Skeletal muscle tissue (tissue), 4 donors: ENCODE results near the gene KRTAP15-1. TPM values are rescaled to one million over a fixed set of nuclear protein-coding genes. Genes with fewer than 3 reads are reported as not detected.

Experiments
- H3K27ac ChIP-seq: one replicate; pipeline ENCODE4 v1.7.0; 2013; ENCODE audit warnings: mild to moderate bottlenecking, low read depth, low read length, inconsistent platforms
- H3K27me3 ChIP-seq, 3 donors: one replicate each; pipeline ENCODE4 v1.7.0; 2013; ENCODE audit warnings: low read length in 3 of 3; ENCODE audit not compliant: control insufficient read depth in 3 of 3, insufficient read depth in 3 of 3
- H3K36me3 ChIP-seq, 3 donors: one replicate each; pipeline ENCODE4 v1.7.0; 2013; ENCODE audit warnings: low read length in 3 of 3; ENCODE audit not compliant: control insufficient read depth in 3 of 3, insufficient read depth in 3 of 3
- H3K4me1 ChIP-seq, 3 donors: one replicate each; pipeline ENCODE4 v1.7.0; 2013; ENCODE audit warnings: low read length in 3 of 3, mild to moderate bottlenecking in 3 of 3; ENCODE audit not compliant: control insufficient read depth in 3 of 3, insufficient read depth in 3 of 3
- H3K4me3 ChIP-seq, 3 donors: one replicate each; pipeline ENCODE4 v1.7.0; 2013; ENCODE audit warnings: low read length in 3 of 3
- H3K9ac ChIP-seq, 3 donors: one replicate each; pipeline ENCODE4 v1.7.0; 2013; ENCODE audit warnings: low read length in 3 of 3, mild to moderate bottlenecking in 3 of 3, moderate library complexity in 2 of 3, low read depth in 1 of 3
- H3K9me3 ChIP-seq, 3 donors: one replicate each; pipeline ENCODE4 v1.7.0; 2013; ENCODE audit warnings: low read length in 3 of 3; ENCODE audit not compliant: control insufficient read depth in 3 of 3
- total RNA-seq: library from RNA; depleted of rRNA; stranded (reverse); fragments of >200 nt; gene quantifications from one replicate; pipeline ENCODE4 v1.2.3, GENCODE V29; 2014
- donor health status: Osteomylitis.

The KRTAP15-1 gene
- not detected for total RNA-seq

GRCh38 chr21:30439975-30440374, at the start of gene KRTAP15-1:
Gene KRTAP15-1 (plus strand): TSS chr21:30440275. CDS start chr21:30440328, 53 bp downstream.
- no peak within 1 kb of the TSS for H3K4me3 ChIP-seq
- no peaks in the 10 kb centered on the region for H3K27me3 ChIP-seq
- H3K9me3 ChIP-seq, result no peaks in the 10 kb centered on the region
- no peaks in the 10 kb centered on the region for H3K36me3 ChIP-seq
- H3K27ac ChIP-seq, result no peak within 1 kb of the TSS
- H3K4me1 ChIP-seq, result no peaks in the 10 kb centered on the region
- no peak within 1 kb of the TSS for H3K9ac ChIP-seq

- no peak overlapping the region for H3K27ac ChIP-seq
- no peak overlapping the region for H3K4me3 ChIP-seq
- H3K9me3 ChIP-seq, result no peaks in the 10 kb centered on the region
- H3K9ac ChIP-seq, result no peak overlapping the region
- H3K36me3 ChIP-seq, result no peaks in the 10 kb centered on the region
- no peaks in the 10 kb centered on the region for H3K27me3 ChIP-seq
- no peaks in the 10 kb centered on the region for H3K4me1 ChIP-seq
Observed at GRCh38 chr21:30391492-30392025, 48.5 kb upstream of the KRTAP15-1 start.

DNA sequence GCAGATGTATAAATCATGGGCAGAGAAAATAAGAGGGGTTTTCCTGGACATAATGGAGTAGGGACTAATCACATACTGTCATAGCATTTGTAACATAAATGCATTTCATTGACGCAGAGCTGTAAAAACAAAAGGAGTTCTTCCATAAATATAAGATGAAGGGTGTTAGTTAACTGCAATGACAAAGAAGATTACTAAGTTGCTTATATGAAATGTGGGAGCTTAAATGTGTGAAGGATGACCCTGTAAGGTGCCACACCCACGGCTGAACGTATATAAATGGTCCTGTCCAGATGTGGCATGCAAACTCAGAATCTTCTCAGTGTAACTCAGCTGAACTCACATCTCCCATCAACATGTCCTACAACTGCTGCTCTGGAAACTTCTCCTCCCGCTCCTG, 44.3 kb upstream of the KRTAP15-1 start, which contains the start of gene KRTAP13-1:
Gene KRTAP13-1 (plus strand): TSS at position 301 of the 400 bp plus-strand sequence. CDS start 56 bp downstream, at position 357.
- Histone ChIP-seq H3K4me3 (no peak within 1 kb of the TSS), H3K27me3 (no peaks in the 10 kb centered on the region), H3K36me3 (no peaks in the 10 kb centered on the region), H3K9me3 (no peaks in the 10 kb centered on the region), H3K9ac (no peak within 1 kb of the TSS), H3K27ac (no peak within 1 kb of the TSS), H3K4me1 (no peaks in the 10 kb centered on the region)

DNA sequence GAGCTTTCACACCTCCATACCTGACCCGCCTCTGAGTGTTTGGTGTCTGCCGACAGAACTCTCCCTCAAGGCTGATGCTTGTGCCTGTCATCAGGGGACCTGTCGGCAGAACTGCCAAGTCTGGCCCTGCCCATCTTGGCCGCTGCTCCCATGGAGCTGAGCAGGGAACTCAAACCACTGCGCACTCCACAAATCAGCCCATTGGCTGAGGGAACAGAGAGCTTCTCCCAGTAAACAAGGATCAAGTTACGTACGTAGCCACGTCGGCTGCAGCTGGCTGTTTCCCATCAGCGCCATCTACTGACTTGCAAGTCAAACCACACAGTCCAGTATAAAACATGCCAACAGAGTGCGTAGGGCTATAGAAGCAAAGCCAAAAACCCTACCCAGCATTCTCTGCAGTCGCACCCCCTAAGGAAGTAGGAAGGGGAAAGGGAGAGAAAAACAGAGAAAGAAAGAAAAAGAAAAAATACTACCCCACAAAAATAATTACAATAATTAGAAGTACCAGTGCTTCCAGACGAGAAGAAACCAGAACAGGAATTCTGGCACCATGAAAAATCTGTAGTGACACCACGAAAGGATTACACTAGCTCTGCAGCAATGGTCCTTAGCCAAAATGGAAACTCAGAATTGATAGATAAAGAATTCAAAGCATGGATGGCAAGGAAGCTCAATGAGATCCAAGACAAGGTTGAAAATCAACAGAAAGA, 31.1 kb upstream of the KRTAP15-1 start:
- Histone ChIP-seq H3K4me1 (no peaks in the 10 kb centered on the region), H3K9me3 (no peaks in the 10 kb centered on the region), H3K4me3 (no peak overlapping the region)

DNA sequence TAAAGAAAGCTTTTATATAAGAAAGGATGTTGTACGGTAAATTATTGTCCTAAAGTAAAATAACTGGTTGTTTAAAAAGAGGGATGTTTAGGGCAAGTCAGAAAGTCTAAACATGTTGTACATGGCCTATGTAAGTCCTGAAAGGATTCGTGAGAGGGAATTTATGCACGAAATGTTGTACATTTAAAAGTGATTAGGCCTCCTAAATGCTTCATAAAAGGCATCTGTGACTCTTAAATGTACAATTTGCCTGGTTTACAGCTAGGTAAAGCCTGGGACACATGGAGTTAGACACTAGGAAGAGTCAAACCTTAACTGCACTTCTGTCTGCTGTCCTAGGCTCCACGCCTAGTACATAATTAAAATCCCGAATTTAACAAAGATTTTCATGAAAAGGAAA, 24.1 kb upstream of the KRTAP15-1 start:
- H3K9me3 ChIP-seq, result no peaks in the 10 kb centered on the region
- H3K27me3 ChIP-seq, result no peaks in the 10 kb centered on the region
- no peak overlapping the region for H3K9ac ChIP-seq
- no peaks in the 10 kb centered on the region for H3K36me3 ChIP-seq
- no peak overlapping the region for H3K4me3 ChIP-seq
- H3K4me1 ChIP-seq, result no peaks in the 10 kb centered on the region
- H3K27ac ChIP-seq, result no peak overlapping the region

More for the DNA sequence above, 31.1 kb upstream of the KRTAP15-1 start:
- no peak overlapping the region for H3K27ac ChIP-seq
- H3K27me3 ChIP-seq, result no peaks in the 10 kb centered on the region
- no peak overlapping the region for H3K9ac ChIP-seq
- H3K36me3 ChIP-seq, result no peaks in the 10 kb centered on the region

- H3K9me3 ChIP-seq, result no peaks in the 10 kb centered on the region
- H3K36me3 ChIP-seq, result no peaks in the 10 kb centered on the region
- no peak within 1 kb of the TSS for H3K9ac ChIP-seq
- H3K27me3 ChIP-seq, result no peaks in the 10 kb centered on the region
- no peaks in the 10 kb centered on the region for H3K4me1 ChIP-seq
- no peak within 1 kb of the TSS for H3K27ac ChIP-seq
- no peak within 1 kb of the TSS for H3K4me3 ChIP-seq
Observed at GRCh38 chr21:30425826-30426225, 14.2 kb upstream of the KRTAP15-1 start, which contains the start of gene KRTAP13-3. Gene KRTAP13-3 (minus strand): TSS chr21:30425926. CDS start chr21:30425912, 14 bp downstream.

- H3K4me1 ChIP-seq, result no peaks in the 10 kb centered on the region
- H3K9ac ChIP-seq, result no peak overlapping the region
- no peak overlapping the region for H3K27ac ChIP-seq
- H3K36me3 ChIP-seq, result no peaks in the 10 kb centered on the region
- no peaks in the 10 kb centered on the region for H3K27me3 ChIP-seq
- no peak overlapping the region for H3K4me3 ChIP-seq
- H3K9me3 ChIP-seq, result no peaks in the 10 kb centered on the region
Observed at GRCh38 chr21:30426731-30427130, 13.3 kb upstream of the KRTAP15-1 start.

- H3K4me1 ChIP-seq, result no peaks in the 10 kb centered on the region
- H3K4me3 ChIP-seq, result no peak within 1 kb of the TSS
Observed at GRCh38 chr21:30430170-30430655, 9.9 kb upstream of the KRTAP15-1 start, which contains the start of gene KRTAP13-4. Gene KRTAP13-4 (plus strand): TSS chr21:30430220. CDS start chr21:30430276, 56 bp downstream.

GRCh38 chr21:30434033-30434631, 5.9 kb upstream of the KRTAP15-1 start:
- no peak overlapping the region for H3K9ac ChIP-seq
- H3K4me3 ChIP-seq, result no peak overlapping the region
- H3K4me1 ChIP-seq, result no peaks in the 10 kb centered on the region

More at GRCh38 chr21:30430170-30430655, 9.9 kb upstream of the KRTAP15-1 start, which contains the start of gene KRTAP13-4:
- no peaks in the 10 kb centered on the region for H3K9me3 ChIP-seq
- no peak within 1 kb of the TSS for H3K9ac ChIP-seq
- H3K27ac ChIP-seq, result no peak within 1 kb of the TSS
- H3K27me3 ChIP-seq, result peaks cover 0 to 2% (median 0%) of the 10 kb centered on the region in 3 donors
- no peaks in the 10 kb centered on the region for H3K36me3 ChIP-seq

More at GRCh38 chr21:30434033-30434631, 5.9 kb upstream of the KRTAP15-1 start:
- Histone ChIP-seq H3K9me3 (no peaks in the 10 kb centered on the region), H3K36me3 (no peaks in the 10 kb centered on the region), H3K27ac (no peak overlapping the region), H3K27me3 (peaks cover 0 to 2% (median 0%) of the 10 kb centered on the region in 3 donors)
